Caco-2 (cell line): Measurements from ENCODE around the gene PLOD2. TPM values are rescaled to one million over a fixed set of nuclear protein-coding genes. Genes with fewer than 3 reads are reported as not detected.

ENCODE experiments used
- BruUV-seq: library from RNA; stranded (reverse); fragments of 400-500 nt; replicated peaks from 2 replicates; lab custom pipeline; 2021; lab: Mats Ljungman, UMichigan
- CTCF ChIA-PET: fragments of 300-600 bp; sonication (Branson Sonifier 250); formaldehyde crosslinking; loops from one replicate; lab custom pipeline; 2022; ENCODE audit warnings: antibody characterized with exemption; lab: Charles Lee
- POLR2A ChIA-PET: fragments of 300-600 bp; sonication (Branson Sonifier 250); formaldehyde crosslinking; loops from one replicate; lab custom pipeline; 2022; ENCODE audit warnings: antibody characterized with exemption; lab: Charles Lee
- DNase-seq, 2 experiments: peaks; one replicate each; pipeline versions ENCODE4 v3.0.0 to v3.0.0-alpha.2; 2020 to 2022
- H3K27me3 ChIP-seq: replicated peaks from 2 replicates; pipeline ENCODE4 v1.6.0; 2011; ENCODE audit warnings: low read length; ENCODE audit not compliant: control insufficient read depth, insufficient read depth
- H3K36me3 ChIP-seq: 2 replicates; pipeline ENCODE4 v1.5.1; 2011; ENCODE audit warnings: low read length; ENCODE audit not compliant: control insufficient read depth, insufficient read depth
- H3K4me1 ChIP-seq: fragments of 250-450 bp; sonication (Bioruptor Pico); 2 replicates; pipeline ENCODE4 v1.5.1; 2020; ENCODE audit warnings: mild to moderate bottlenecking
- H3K4me3 ChIP-seq: 2 replicates; pipeline ENCODE4 v1.5.1; 2011; ENCODE audit warnings: low read depth, mild to moderate bottlenecking, control low read depth, low read length
- H3K9me3 ChIP-seq: fragments of 250-450 bp; sonication (Bioruptor Pico); 2 replicates; pipeline ENCODE4 v1.5.1; 2020; ENCODE audit warnings: mild to moderate bottlenecking, moderate library complexity
- H3K27ac Mint-ChIP-seq: one replicate; pipeline ENCODE4 v1.8.0; 2022; ENCODE audit warnings: mixed read lengths; ENCODE audit not compliant: unreplicated experiment
- H3K27me3 Mint-ChIP-seq: one replicate; pipeline ENCODE4 v1.8.0; 2022; ENCODE audit warnings: mixed read lengths; ENCODE audit not compliant: insufficient read depth, unreplicated experiment
- H3K36me3 Mint-ChIP-seq: one replicate; pipeline ENCODE4 v1.8.0; 2022; ENCODE audit warnings: mild to moderate bottlenecking, mixed read lengths; ENCODE audit not compliant: insufficient read depth, unreplicated experiment
- H3K4me1 Mint-ChIP-seq: one replicate; pipeline ENCODE4 v1.8.0; 2022; ENCODE audit warnings: low read depth, mixed read lengths; ENCODE audit not compliant: unreplicated experiment
- H3K4me3 Mint-ChIP-seq: one replicate; pipeline ENCODE4 v1.8.0; 2022; ENCODE audit warnings: mild to moderate bottlenecking, moderate library complexity, mixed read lengths; ENCODE audit not compliant: unreplicated experiment
- H3K9me3 Mint-ChIP-seq: one replicate; pipeline ENCODE4 v1.8.0; 2022; ENCODE audit warnings: mixed read lengths; ENCODE audit not compliant: unreplicated experiment
- CTCF ChIP-seq, 2 experiments: fragments of 200-600 bp in 1 of 2; IDR thresholded peaks; 1 replicate in 1 of 2; 2 replicates in 1 of 2; pipeline versions ENCODE4 v1.5.1 to v1.8.0; 2011 to 2022; ENCODE audit warnings: antibody characterized with exemption in 1 of 2, control low read depth in 1 of 2, inconsistent platforms in 1 of 2, low read depth in 1 of 2, low read length in 1 of 2, mild to moderate bottlenecking in 1 of 2, moderate library complexity in 1 of 2; ENCODE audit not compliant: insufficient read depth in 1 of 2, severe bottlenecking in 1 of 2, unreplicated experiment in 1 of 2
- intact Hi-C: fragments of 100-400 bp; cut with micrococcal nuclease; formaldehyde crosslinking; loops from one replicate; pipeline ENCODE4 v1.10.0; 2022; ENCODE audit not compliant: unreplicated experiment
- total RNA-seq: library from RNA; stranded (reverse); gene quantifications from 2 replicates; pipeline ENCODE4 v1.2.3, GENCODE V29; 2022

The PLOD2 gene
- total RNA-seq, 1 experiment from 2014 or later: 53.1 TPM

DNA sequence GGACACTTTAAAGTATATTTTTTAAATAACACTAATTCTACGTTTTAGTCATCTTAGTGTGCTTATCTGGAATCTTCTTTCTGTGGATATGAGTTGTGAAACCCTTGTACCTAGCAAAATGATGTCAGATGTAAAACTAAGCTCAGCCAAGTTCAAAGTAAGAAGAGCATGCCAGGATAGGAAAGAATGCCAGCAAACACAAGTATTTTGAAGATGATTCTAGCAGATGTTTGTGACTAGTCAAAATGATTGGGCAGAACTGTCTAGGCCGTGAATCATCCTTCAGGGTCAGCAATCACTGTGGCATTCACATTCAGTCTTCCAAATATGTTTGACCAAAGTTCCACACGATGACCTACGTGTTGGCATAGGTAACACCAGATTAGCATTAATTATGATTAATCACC lies 5.4 kb upstream of the PLOD2 start:
- POLR2A ChIA-PET: no interaction called here
- no peak overlapping the region for H3K27ac Mint-ChIP-seq
- intact Hi-C loops: no loop called here

DNA sequence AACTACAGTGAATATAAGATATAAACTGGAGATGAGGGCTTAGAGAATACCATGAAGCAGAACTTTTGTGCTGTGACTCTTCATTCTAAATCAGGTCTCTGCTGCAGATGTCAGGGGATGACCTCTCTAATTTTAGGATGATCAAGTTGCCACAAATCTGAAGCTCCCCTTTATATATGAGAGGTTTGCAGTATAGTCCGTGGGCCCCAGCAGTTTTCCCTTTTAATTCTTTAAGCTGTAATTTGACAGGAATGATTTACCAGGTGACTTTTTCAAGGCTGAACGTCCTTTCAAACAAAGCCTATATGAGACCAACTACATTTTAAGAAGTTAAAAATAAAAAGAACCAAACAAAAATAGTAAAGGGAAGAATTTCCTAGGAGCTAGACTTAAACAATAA lies 4.9 kb upstream of the PLOD2 start:
- Mint-ChIP-seq H3K27me3 (no peaks in the 10 kb centered on the region), H3K36me3 (peaks cover 7% of the 10 kb centered on the region), H3K9me3 (peaks cover 4% of the 10 kb centered on the region), H3K4me1 (peaks cover 20% of the 10 kb centered on the region), H3K4me3 (no peak overlapping the region), H3K27ac (no peak overlapping the region)
- no peaks in the 10 kb centered on the region for H3K36me3 ChIP-seq
- BruUV-seq: no TSS peak
- no peak for DNase-seq
- intact Hi-C loops: no loop called here
- ChIA-PET POLR2A (no interaction called here), CTCF (no interaction called here)
- H3K4me1 ChIP-seq: no peaks in the 10 kb centered on the region
- TF ChIP-seq CTCF (IDR thresholded peaks at IDR 0.05; ENCODE audit: insufficient read depth in 1 of 2, low read depth in 1 of 2, low read length in 1 of 2, severe bottlenecking in 1 of 2, unreplicated experiment in 1 of 2): no peak
- no peaks in the 10 kb centered on the region for H3K27me3 ChIP-seq
- H3K9me3 ChIP-seq: no peaks in the 10 kb centered on the region
- no peak overlapping the region for H3K4me3 ChIP-seq

More for the DNA sequence above, 5.4 kb upstream of the PLOD2 start:
- peaks cover 10% of the 10 kb centered on the region for H3K9me3 Mint-ChIP-seq
- H3K36me3 Mint-ChIP-seq: peaks cover 3% of the 10 kb centered on the region
- Histone ChIP-seq H3K4me3 (no peak overlapping the region), H3K9me3 (no peaks in the 10 kb centered on the region), H3K4me1 (no peaks in the 10 kb centered on the region), H3K36me3 (no peaks in the 10 kb centered on the region), H3K27me3 (no peaks in the 10 kb centered on the region)
- no peak for TF ChIP-seq CTCF (IDR thresholded peaks at IDR 0.05; ENCODE audit: insufficient read depth in 1 of 2, low read depth in 1 of 2, low read length in 1 of 2, severe bottlenecking in 1 of 2, unreplicated experiment in 1 of 2)
- H3K27me3 Mint-ChIP-seq: no peaks in the 10 kb centered on the region
- H3K4me1 Mint-ChIP-seq: peaks cover 20% of the 10 kb centered on the region
- no TSS peak for BruUV-seq
- H3K4me3 Mint-ChIP-seq: no peak overlapping the region
- no peak for DNase-seq
- CTCF ChIA-PET: no interaction called here

GRCh38 chr3:146164971-146165769 lies 4.2 kb upstream of the PLOD2 start:
- Mint-ChIP-seq H3K4me3 (no peak overlapping the region), H3K9me3 (no peaks in the 10 kb centered on the region), H3K36me3 (peaks cover 11% of the 10 kb centered on the region), H3K4me1 (peaks cover 20% of the 10 kb centered on the region), H3K27ac (no peak overlapping the region), H3K27me3 (no peaks in the 10 kb centered on the region)
- Histone ChIP-seq H3K27me3 (no peaks in the 10 kb centered on the region), H3K9me3 (no peaks in the 10 kb centered on the region), H3K36me3 (no peaks in the 10 kb centered on the region), H3K4me3 (no peak overlapping the region), H3K4me1 (no peaks in the 10 kb centered on the region)
- ChIA-PET CTCF (no interaction called here), POLR2A (no interaction called here)
- no peak for DNase-seq
- no TSS peak for BruUV-seq
- intact Hi-C loops: loop anchor here (5.0 kb wide), 1 partner anchor 377 kb away; the partner anchor contains the start of gene PLSCR1
- TF ChIP-seq CTCF (IDR thresholded peaks at IDR 0.05; ENCODE audit: insufficient read depth in 1 of 2, low read depth in 1 of 2, low read length in 1 of 2, severe bottlenecking in 1 of 2, unreplicated experiment in 1 of 2): no peak
